Thoracic aorta (tissue), 2 donors: ENCODE results near the gene NHEJ1. TPM values are rescaled to one million over a fixed set of nuclear protein-coding genes. Genes with fewer than 3 reads are reported as not detected.

Experiments
- ATAC-seq: fragments of 150-250 bp; one replicate; pipeline ENCODE4 v1.8.0; 2017; ENCODE audit warnings: low read depth; ENCODE audit not compliant: insufficient number of reproducible peaks, low FRiP score
- DNase-seq: peaks from one replicate; pipeline ENCODE4 v3.0.0-alpha.2; 2020; ENCODE audit warnings: low spot score
- H3K27ac ChIP-seq, 2 donors: fragments of 200-600 bp; sonication (generic); 1 replicate in 1 of 2; 2 replicates in 1 of 2; pipeline ENCODE4 v1.5.1; 2016; ENCODE audit warnings: mild to moderate bottlenecking in 2 of 2, moderate library complexity in 2 of 2
- H3K27me3 ChIP-seq: fragments of 200-600 bp; sonication (generic); replicated peaks from 2 replicates; pipeline ENCODE4 v1.6.0; 2016; ENCODE audit warnings: mild to moderate bottlenecking; ENCODE audit not compliant: insufficient read depth
- H3K36me3 ChIP-seq: fragments of 200-600 bp; sonication (generic); one replicate; pipeline ENCODE4 v1.5.1; 2016
- H3K4me1 ChIP-seq, 2 donors: fragments of 200-600 bp; sonication (generic); 1 replicate in 1 of 2; 2 replicates in 1 of 2; pipeline versions ENCODE4 v1.5.1 to v1.6.0; 2016; ENCODE audit warnings: low read depth in 2 of 2, mild to moderate bottlenecking in 1 of 2; ENCODE audit not compliant: control insufficient read depth in 1 of 2
- H3K4me3 ChIP-seq: fragments of 200-600 bp; sonication (generic); 2 replicates; pipeline ENCODE4 v1.5.1; 2016; ENCODE audit warnings: mild to moderate bottlenecking
- H3K9me3 ChIP-seq: fragments of 200-600 bp; sonication (generic); 2 replicates; pipeline ENCODE4 v1.5.1; 2016
- CTCF ChIP-seq: fragments of 200-600 bp; sonication (generic); IDR thresholded peaks from one replicate; pipeline ENCODE4 v1.5.1; 2019; ENCODE audit warnings: antibody characterized with exemption
- total RNA-seq, 2 donors: library from RNA; depleted of rRNA; stranded (reverse); fragments of >200 nt; gene quantifications; one replicate each; pipeline versions ENCODE4 v1.1.0 to v1.2.3, GENCODE V29; 2016

Gene NHEJ1
- total RNA-seq, 2 donors from 2014 or later = 10.3 to 14.5 TPM

DNA sequence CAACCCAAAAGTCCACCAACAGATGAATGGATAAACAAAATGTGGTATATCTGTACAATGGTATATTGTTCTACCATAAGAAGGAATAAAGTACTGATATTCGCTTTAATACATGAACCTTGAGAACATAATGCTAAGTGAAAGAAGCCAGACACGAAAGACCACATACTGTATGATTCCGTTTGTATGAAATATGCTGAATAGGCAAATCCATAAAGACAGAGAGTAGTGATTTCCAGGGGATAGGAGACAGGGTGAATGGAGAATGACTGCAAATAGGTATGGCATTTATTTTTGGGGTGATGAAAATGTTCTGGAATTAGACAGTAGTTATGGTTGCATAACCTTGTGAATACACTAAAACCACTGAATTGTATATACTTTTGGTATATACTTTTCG is 71.3 kb downstream of the NHEJ1 start:
- ATAC-seq = no peak
- DNase-seq = no peak

GRCh38 chr2:219087848-219088247 is 72.8 kb downstream of the NHEJ1 start:
- no peak overlapping the region for H3K27ac ChIP-seq
- H3K27me3 ChIP-seq = no peaks in the 10 kb centered on the region
- no peak overlapping the region for H3K4me3 ChIP-seq
- H3K9me3 ChIP-seq = no peaks in the 10 kb centered on the region
- H3K36me3 ChIP-seq = no peaks in the 10 kb centered on the region
- no peaks in the 10 kb centered on the region for H3K4me1 ChIP-seq
- no peak for DNase-seq
- no peak for ATAC-seq
- TF ChIP-seq CTCF = no peak

More for the DNA sequence above, 71.3 kb downstream of the NHEJ1 start:
- Histone ChIP-seq H3K36me3 (no peaks in the 10 kb centered on the region), H3K4me3 (no peak overlapping the region), H3K9me3 (no peaks in the 10 kb centered on the region), H3K27me3 (no peaks in the 10 kb centered on the region), H3K27ac (no peak overlapping the region), H3K4me1 (no peaks in the 10 kb centered on the region)
- no peak for TF ChIP-seq CTCF

DNA sequence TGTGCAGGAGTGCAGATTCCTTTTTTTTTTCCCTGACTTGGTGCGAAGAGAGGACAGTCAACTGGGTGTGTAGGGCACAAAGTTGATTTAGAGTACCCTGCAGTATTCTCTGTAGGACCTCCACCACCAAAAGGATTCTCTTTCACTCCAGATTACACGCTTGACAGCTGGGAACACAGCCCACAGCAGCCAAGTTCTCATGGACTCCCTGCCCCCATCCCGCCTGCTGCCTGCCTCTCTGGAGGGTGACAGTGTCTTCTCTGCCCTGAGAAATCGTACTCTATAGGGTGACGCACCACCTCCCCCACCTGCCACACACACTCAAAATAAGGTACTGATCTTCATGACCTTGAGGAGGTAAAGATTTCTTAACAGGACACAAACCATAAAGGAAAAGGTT is 73.3 kb downstream of the NHEJ1 start:
- no peak overlapping the region for H3K27ac ChIP-seq
- no peak for ATAC-seq
- TF ChIP-seq CTCF = no peak
- no peaks in the 10 kb centered on the region for H3K9me3 ChIP-seq
- DNase-seq = no peak
- H3K4me1 ChIP-seq = no peaks in the 10 kb centered on the region
- no peak overlapping the region for H3K4me3 ChIP-seq
- H3K27me3 ChIP-seq = no peaks in the 10 kb centered on the region
- H3K36me3 ChIP-seq = no peaks in the 10 kb centered on the region

DNA sequence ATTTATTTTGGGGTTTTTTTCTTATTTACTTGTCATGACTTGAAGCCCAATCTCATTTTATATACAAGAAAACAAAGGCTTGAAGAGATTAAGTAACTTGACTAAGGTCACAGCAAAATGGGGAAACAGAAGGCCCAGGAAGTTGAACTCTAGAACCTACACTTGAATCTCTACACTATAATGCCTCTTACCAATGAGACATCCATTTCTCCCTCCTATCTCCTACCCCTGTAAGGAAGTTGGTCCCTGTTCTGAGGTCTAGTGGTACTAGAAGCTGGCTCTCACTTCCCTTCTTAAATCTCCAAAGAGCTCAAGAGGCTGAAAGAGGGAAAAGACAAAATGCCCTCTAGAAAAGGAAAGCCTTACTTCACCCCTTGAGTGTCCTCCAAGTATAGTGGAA is 74.4 kb downstream of the NHEJ1 start:
- no peaks in the 10 kb centered on the region for H3K4me1 ChIP-seq
- ATAC-seq (no peak), DNase-seq (no peak)
- no peak for TF ChIP-seq CTCF
- no peaks in the 10 kb centered on the region for H3K36me3 ChIP-seq
- no peaks in the 10 kb centered on the region for H3K27me3 ChIP-seq
- no peak overlapping the region for H3K4me3 ChIP-seq
- H3K9me3 ChIP-seq = no peaks in the 10 kb centered on the region
- no peak overlapping the region for H3K27ac ChIP-seq

- DNase-seq (no peak), ATAC-seq (no peak)
- Histone ChIP-seq H3K4me3 (no peak overlapping the region), H3K4me1 (no peaks in the 10 kb centered on the region), H3K9me3 (no peaks in the 10 kb centered on the region), H3K36me3 (no peaks in the 10 kb centered on the region), H3K27ac (no peak overlapping the region), H3K27me3 (no peaks in the 10 kb centered on the region)
- no peak for TF ChIP-seq CTCF
These were observed 75.8 kb downstream of the NHEJ1 start for GRCh38 chr2:219084791-219085190.
